Osteoblast (primary cell): ENCODE data around the gene SEMA3F. TPM values are rescaled to one million over a fixed set of nuclear protein-coding genes. Genes with fewer than 3 reads are reported as not detected.

Experiments
- DNase-seq: peaks from one replicate; pipeline ENCODE4 v3.0.0; 2011; ENCODE audit warnings: low spot score, mixed read lengths; ENCODE audit not compliant: insufficient read length; ENCODE audit errors: missing footprints
- H2AFZ ChIP-seq: 2 replicates; pipeline ENCODE4 v1.6.0; 2011; ENCODE audit warnings: mild to moderate bottlenecking, low read length
- H3K27ac ChIP-seq: 2 replicates; pipeline ENCODE4 v1.5.1; 2011; ENCODE audit warnings: mild to moderate bottlenecking, low read depth, low read length, moderate library complexity
- H3K27me3 ChIP-seq: 2 replicates; pipeline ENCODE4 v1.6.0; 2012; ENCODE audit warnings: mild to moderate bottlenecking, control low read depth, inconsistent platforms, low read length, moderate library complexity; ENCODE audit not compliant: insufficient read depth
- H3K36me3 ChIP-seq: 2 replicates; pipeline ENCODE4 v1.5.1; 2011; ENCODE audit warnings: mild to moderate bottlenecking, low read length, control low read depth, moderate library complexity; ENCODE audit not compliant: insufficient read depth
- H3K4me1 ChIP-seq: 2 replicates; pipeline ENCODE4 v1.5.1; 2011; ENCODE audit warnings: mild to moderate bottlenecking, low read length, control low read depth, moderate library complexity; ENCODE audit not compliant: insufficient read depth
- H3K4me2 ChIP-seq: 2 replicates; pipeline ENCODE4 v1.6.0; 2011; ENCODE audit warnings: mild to moderate bottlenecking, low read length; ENCODE audit not compliant: insufficient read depth
- H3K4me3 ChIP-seq: fragments of 200-600 bp; sonication (generic); 3 replicates; pipeline ENCODE4 v1.5.1; 2012; ENCODE audit warnings: mild to moderate bottlenecking, low read length, inconsistent platforms; ENCODE audit not compliant: insufficient read depth
- H3K79me2 ChIP-seq: 2 replicates; pipeline ENCODE4 v1.6.0; 2012; ENCODE audit warnings: mild to moderate bottlenecking, low read length, control low read depth, inconsistent platforms; ENCODE audit not compliant: insufficient read depth
- H3K9me3 ChIP-seq: 2 replicates; pipeline ENCODE4 v1.5.1; 2011; ENCODE audit warnings: low read depth, low read length, control low read depth
- H4K20me1 ChIP-seq: 2 replicates; pipeline ENCODE4 v1.6.0; 2012; ENCODE audit warnings: mild to moderate bottlenecking, low read length, control low read depth; ENCODE audit not compliant: insufficient read depth
- total RNA-seq: library from RNA; depleted of rRNA; stranded (reverse); fragments of >200 nt; gene quantifications from 2 replicates; pipeline ENCODE4 v1.2.3, GENCODE V29; 2012
- TF ChIP-seq, protein P1 (sequence below): IDR thresholded peaks from 2 replicates; pipeline ENCODE4 v1.5.1; 2011; ENCODE audit warnings: mild to moderate bottlenecking, low read depth, low read length, moderate library complexity; ENCODE audit errors: extremely low read depth

The SEMA3F gene
- total RNA-seq, 1 donor: 5.1 TPM

DNA sequence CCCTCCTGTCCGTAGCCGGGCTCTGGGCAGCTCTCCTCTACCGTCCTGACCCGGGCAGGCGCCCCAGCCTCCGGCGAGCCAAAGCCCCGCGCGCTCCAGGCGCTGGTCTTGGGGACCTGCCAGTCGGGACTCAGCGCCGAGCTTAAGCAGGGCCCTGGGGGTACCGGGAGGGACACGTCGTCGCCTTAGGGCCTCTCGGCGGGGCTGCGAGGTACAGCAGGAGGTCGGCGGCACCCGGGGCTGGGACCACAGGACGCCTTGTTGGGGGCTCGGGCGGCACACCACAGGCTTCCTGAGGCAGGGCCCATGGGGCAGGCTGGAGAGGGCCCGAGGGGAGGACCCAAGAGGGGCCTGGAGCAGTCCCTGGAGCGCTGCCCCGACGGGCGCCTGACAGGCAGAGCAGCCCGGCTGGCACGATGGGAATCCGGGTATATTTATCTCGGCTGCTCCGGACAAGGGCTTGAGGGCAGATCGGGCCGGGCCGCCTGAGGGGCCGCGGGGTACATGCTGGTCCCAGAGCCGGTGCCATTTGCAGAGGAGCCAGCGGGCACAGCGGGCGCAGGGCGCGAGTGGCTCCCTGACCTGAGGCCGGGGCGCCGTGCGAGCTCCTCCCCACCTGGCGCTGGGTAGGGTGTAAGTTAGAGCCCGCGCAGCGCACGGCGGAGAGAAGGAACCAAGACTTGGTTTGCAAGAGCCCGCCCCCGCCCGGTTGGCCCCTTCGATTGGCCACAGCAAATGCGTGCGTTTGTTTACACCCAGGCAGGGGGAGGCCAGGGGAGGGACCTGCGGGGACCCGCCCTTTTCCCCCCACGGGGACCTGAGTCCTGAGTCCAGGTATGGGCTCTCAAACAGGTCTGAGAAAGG lies 50.5 kb downstream of the SEMA3F start:
- peak overlapping the region; percentile 45 for H3K4me2 ChIP-seq
- H3K36me3 ChIP-seq: no peaks in the 10 kb centered on the region
- no peak overlapping the region for H3K27ac ChIP-seq
- no peaks in the 10 kb centered on the region for H3K79me2 ChIP-seq
- H3K4me1 ChIP-seq: no peaks in the 10 kb centered on the region
- H3K4me3 ChIP-seq: peak overlapping the region; percentile 39
- H3K27me3 ChIP-seq: peaks cover 67% of the 10 kb centered on the region
- TF ChIP-seq, protein P1, sequence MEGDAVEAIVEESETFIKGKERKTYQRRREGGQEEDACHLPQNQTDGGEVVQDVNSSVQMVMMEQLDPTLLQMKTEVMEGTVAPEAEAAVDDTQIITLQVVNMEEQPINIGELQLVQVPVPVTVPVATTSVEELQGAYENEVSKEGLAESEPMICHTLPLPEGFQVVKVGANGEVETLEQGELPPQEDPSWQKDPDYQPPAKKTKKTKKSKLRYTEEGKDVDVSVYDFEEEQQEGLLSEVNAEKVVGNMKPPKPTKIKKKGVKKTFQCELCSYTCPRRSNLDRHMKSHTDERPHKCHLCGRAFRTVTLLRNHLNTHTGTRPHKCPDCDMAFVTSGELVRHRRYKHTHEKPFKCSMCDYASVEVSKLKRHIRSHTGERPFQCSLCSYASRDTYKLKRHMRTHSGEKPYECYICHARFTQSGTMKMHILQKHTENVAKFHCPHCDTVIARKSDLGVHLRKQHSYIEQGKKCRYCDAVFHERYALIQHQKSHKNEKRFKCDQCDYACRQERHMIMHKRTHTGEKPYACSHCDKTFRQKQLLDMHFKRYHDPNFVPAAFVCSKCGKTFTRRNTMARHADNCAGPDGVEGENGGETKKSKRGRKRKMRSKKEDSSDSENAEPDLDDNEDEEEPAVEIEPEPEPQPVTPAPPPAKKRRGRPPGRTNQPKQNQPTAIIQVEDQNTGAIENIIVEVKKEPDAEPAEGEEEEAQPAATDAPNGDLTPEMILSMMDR: no peak
- peak; percentile 86 for DNase-seq
- H3K9me3 ChIP-seq: no peaks in the 10 kb centered on the region
- H2AFZ ChIP-seq: no peak overlapping the region
- no peaks in the 10 kb centered on the region for H4K20me1 ChIP-seq

DNA sequence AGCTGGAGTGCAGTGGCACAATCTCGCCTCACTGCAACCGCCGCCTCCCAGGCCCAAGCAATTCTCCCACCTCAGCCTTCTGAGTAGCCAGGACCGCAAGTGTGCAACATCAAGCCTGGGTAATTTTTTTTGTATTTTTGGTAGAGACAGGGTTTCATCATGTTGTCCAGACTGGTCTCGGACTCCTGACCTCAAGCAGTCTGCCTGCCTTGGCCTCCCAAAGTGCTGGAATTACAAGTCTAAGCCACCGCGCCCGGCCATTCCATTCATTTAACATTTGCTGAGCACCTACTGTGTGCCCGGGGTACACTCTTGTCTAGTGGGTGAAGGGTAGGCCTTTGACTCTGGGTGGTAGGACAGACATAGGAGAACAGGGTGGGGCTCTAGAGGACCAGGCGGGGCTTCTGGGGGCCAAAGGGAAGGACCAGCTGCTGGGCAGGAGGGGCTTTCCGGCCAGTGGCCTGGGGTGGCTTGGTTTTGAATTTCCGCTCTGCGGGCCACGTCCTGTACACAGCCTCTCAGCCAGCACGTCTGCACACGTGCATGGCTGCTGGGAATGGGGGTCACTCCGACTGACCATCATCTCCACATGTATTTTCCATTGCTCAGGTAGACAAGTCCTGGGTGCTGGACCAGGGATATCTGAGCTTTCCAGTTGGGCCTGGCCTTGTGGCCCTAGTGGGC lies 52.4 kb downstream of the SEMA3F start:
- TF ChIP-seq, protein P1: no peak
- Histone ChIP-seq H3K4me2 (no peak overlapping the region), H3K4me1 (peaks cover 10% of the 10 kb centered on the region), H3K4me3 (no peak overlapping the region), H4K20me1 (no peaks in the 10 kb centered on the region), H2AFZ (no peak overlapping the region), H3K27me3 (peaks cover 51% of the 10 kb centered on the region), H3K27ac (no peak overlapping the region), H3K79me2 (no peaks in the 10 kb centered on the region), H3K36me3 (no peaks in the 10 kb centered on the region), H3K9me3 (no peaks in the 10 kb centered on the region)
- no peak for DNase-seq

DNA sequence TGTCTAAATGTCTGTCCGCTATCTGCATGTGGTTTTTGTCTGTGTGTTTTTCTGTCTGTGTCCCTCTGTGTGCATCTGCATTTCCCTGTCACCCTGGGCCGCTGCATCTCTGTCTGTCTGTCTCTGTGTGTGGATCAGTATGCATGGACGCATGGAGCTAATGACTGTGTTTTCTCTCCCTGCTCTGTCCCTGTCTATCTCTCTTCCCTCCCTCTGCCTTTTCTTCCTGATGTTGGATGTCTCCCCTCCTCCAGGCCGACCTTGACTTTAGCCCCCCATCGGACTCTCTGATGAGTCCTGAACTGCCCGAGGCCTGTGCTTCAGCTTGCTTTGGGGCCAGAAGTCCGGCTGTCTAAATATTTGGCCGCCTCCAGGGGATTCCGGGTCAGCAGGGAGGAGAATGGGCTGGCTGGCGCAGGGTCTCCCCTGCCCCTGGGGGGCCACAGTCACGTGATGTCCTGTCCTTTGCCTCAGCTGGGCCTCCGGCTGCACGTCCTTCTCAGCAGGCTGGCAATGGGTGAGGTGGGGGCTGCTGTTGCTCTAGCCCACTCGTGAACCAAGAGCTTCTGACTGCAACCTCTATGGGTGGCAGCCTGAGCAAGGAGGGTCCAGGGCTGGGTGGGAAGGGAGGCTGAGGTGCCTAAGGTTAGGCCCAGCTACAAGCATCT lies 53.7 kb downstream of the SEMA3F start:
- Histone ChIP-seq H3K27me3 (peaks cover 38% of the 10 kb centered on the region), H3K4me3 (no peak overlapping the region), H4K20me1 (no peaks in the 10 kb centered on the region), H2AFZ (no peak overlapping the region), H3K36me3 (no peaks in the 10 kb centered on the region), H3K79me2 (no peaks in the 10 kb centered on the region), H3K27ac (no peak overlapping the region), H3K4me1 (peaks cover 10% of the 10 kb centered on the region), H3K9me3 (no peaks in the 10 kb centered on the region), H3K4me2 (no peak overlapping the region)
- TF ChIP-seq, protein P1: no peak
- no peak for DNase-seq

DNA sequence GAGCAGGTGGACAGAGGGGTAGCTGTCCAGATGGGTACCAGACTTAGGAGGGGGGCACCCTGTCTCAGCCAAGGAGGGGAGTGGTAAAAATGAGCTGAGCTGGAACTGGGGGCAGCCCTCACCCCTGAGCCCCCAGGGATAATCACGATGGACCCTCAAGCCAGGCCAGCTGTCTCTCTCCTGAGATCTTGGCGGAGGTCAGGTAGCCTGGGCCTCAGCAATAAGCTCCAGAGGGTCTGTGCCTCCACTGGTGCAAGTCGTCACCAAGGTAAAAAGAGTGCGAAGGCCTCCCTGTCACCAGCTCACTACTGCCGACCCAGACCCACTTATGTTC lies 55.0 kb downstream of the SEMA3F start:
- Histone ChIP-seq H4K20me1 (no peaks in the 10 kb centered on the region), H2AFZ (no peak overlapping the region), H3K9me3 (no peaks in the 10 kb centered on the region), H3K27me3 (peaks cover 27% of the 10 kb centered on the region), H3K79me2 (no peaks in the 10 kb centered on the region), H3K4me3 (no peak overlapping the region), H3K36me3 (no peaks in the 10 kb centered on the region), H3K27ac (no peak overlapping the region), H3K4me2 (no peak overlapping the region), H3K4me1 (peaks cover 10% of the 10 kb centered on the region)
- no peak for DNase-seq
- TF ChIP-seq, protein P1: no peak
